ENCODE data around the gene CHIT1.
"Not testable (repeated sequence)": the region's sequence is repeated elsewhere in the genome, so short reads cannot be mapped to it uniquely, and the experiment has no call there.

CHIT1 gene

GRCh38 chr1:203254782-203255181, 25.3 kb upstream of the CHIT1 start:
- H3K23ac ChIP-seq (ENCODE audit: low read depth, low read length, poor library complexity); H3K4me2 ChIP-seq (ENCODE audit: insufficient read depth, low read length, poor library complexity, severe bottlenecking); H3K9ac ChIP-seq (ENCODE audit: low read depth, low read length, poor library complexity); H2BK120ac ChIP-seq (ENCODE audit: low read depth, low read length); H3K79me1 ChIP-seq (ENCODE audit: low read depth, low read length); H3K14ac ChIP-seq (ENCODE audit: low read length); H3K4me1 ChIP-seq (ENCODE audit: control insufficient read depth in 2 of 2, insufficient read depth in 1 of 2, low read depth in 1 of 2, low read length in 2 of 2); H3K27ac ChIP-seq (replicated peaks; ENCODE audit: low read length); H3K36me3 ChIP-seq (replicated peaks in 1 of 2; ENCODE audit: control insufficient read depth in 2 of 2, insufficient read depth in 2 of 2, low read length in 2 of 2); H3K27me3 ChIP-seq (ENCODE audit: control insufficient read depth in 3 of 3, insufficient read depth in 3 of 3, low read depth in 1 of 3, low read length in 3 of 3); H3K18ac ChIP-seq (ENCODE audit: low read length); H2BK5ac ChIP-seq (ENCODE audit: low read length); H2BK15ac ChIP-seq (ENCODE audit: low read length); H4K8ac ChIP-seq (ENCODE audit: low read depth, low read length); H3K4me3 ChIP-seq (ENCODE audit: low read length in 2 of 2); H3K9me3 ChIP-seq (replicated peaks in 1 of 2; ENCODE audit: control insufficient read depth in 2 of 2, insufficient read depth in 1 of 2, low read depth in 1 of 2, low read length in 2 of 2); H2BK12ac ChIP-seq (ENCODE audit: low read length); DNase-seq (ENCODE audit: low spot score); H4K91ac ChIP-seq (ENCODE audit: low read depth, low read length, poor library complexity); H2AFZ ChIP-seq (ENCODE audit: low read length); H3K4ac ChIP-seq (ENCODE audit: low read length); H2AK5ac ChIP-seq (ENCODE audit: low read depth, low read length): not testable (repeated sequence)

- no peak overlapping the region for H3K4ac ChIP-seq (ENCODE audit: low read length)
- H3K9ac ChIP-seq (ENCODE audit: low read depth, low read length, poor library complexity), result no peak overlapping the region
- H2BK5ac ChIP-seq (ENCODE audit: low read length), result no peak overlapping the region
- H2BK15ac ChIP-seq (ENCODE audit: low read length), result no peak overlapping the region
- H3K36me3 ChIP-seq (replicated peaks in 1 of 2; ENCODE audit: control insufficient read depth in 2 of 2, insufficient read depth in 2 of 2, low read length in 2 of 2), result no peaks in the 10 kb centered on the region
- H3K4me2 ChIP-seq (ENCODE audit: insufficient read depth, low read length, poor library complexity, severe bottlenecking), result no peak overlapping the region
- no peak overlapping the region for H3K18ac ChIP-seq (ENCODE audit: low read length)
- H3K9me3 ChIP-seq (replicated peaks in 1 of 2; ENCODE audit: control insufficient read depth in 2 of 2, insufficient read depth in 1 of 2, low read depth in 1 of 2, low read length in 2 of 2), result peaks cover 0 to 2% of the 10 kb centered on the region in 2 donors
- no peaks in the 10 kb centered on the region for H3K79me1 ChIP-seq (ENCODE audit: low read depth, low read length)
- H3K4me1 ChIP-seq (ENCODE audit: control insufficient read depth in 2 of 2, insufficient read depth in 1 of 2, low read depth in 1 of 2, low read length in 2 of 2), result no peaks in the 10 kb centered on the region
- H2AK5ac ChIP-seq (ENCODE audit: low read depth, low read length), result no peak overlapping the region
- H3K27ac ChIP-seq (replicated peaks; ENCODE audit: low read length), result no peak overlapping the region
- WGBS, 2 donors (ENCODE audit: extremely low coverage in 2 of 2, insufficient read length in 2 of 2, insufficient replicate concordance in 1 of 2), result no CpG with 5 or more reads among the region's 3 CpGs
- H2BK120ac ChIP-seq (ENCODE audit: low read depth, low read length), result no peak overlapping the region
- H4K91ac ChIP-seq (ENCODE audit: low read depth, low read length, poor library complexity), result no peak overlapping the region
- H3K4me3 ChIP-seq (ENCODE audit: low read length in 2 of 2), result no peak overlapping the region
- no peaks in the 10 kb centered on the region for H3K27me3 ChIP-seq (ENCODE audit: control insufficient read depth in 3 of 3, insufficient read depth in 3 of 3, low read depth in 1 of 3, low read length in 3 of 3)
- no peak overlapping the region for H2AFZ ChIP-seq (ENCODE audit: low read length)
- H3K23ac ChIP-seq (ENCODE audit: low read depth, low read length, poor library complexity), result no peak overlapping the region
- H4K8ac ChIP-seq (ENCODE audit: low read depth, low read length), result no peak overlapping the region
- H2BK12ac ChIP-seq (ENCODE audit: low read length), result no peak overlapping the region
- H3K14ac ChIP-seq (ENCODE audit: low read length), result no peak overlapping the region
- no peak for DNase-seq (ENCODE audit: low spot score)
Measured at GRCh38 chr1:203252678-203253077, 23.2 kb upstream of the CHIT1 start.

GRCh38 chr1:203251466-203251865, 22.0 kb upstream of the CHIT1 start:
- WGBS, 2 donors (ENCODE audit: extremely low coverage in 2 of 2, insufficient read length in 2 of 2, insufficient replicate concordance in 1 of 2), result no CpG with 5 or more reads among the region's 2 CpGs
- no peak overlapping the region for H4K91ac ChIP-seq (ENCODE audit: low read depth, low read length, poor library complexity)
- H3K14ac ChIP-seq (ENCODE audit: low read length), result no peak overlapping the region
- no peak for DNase-seq (ENCODE audit: low spot score)
- no peak overlapping the region for H2AK5ac ChIP-seq (ENCODE audit: low read depth, low read length)
- no peaks in the 10 kb centered on the region for H3K79me1 ChIP-seq (ENCODE audit: low read depth, low read length)
- no peak overlapping the region for H4K8ac ChIP-seq (ENCODE audit: low read depth, low read length)
- H3K27ac ChIP-seq (replicated peaks; ENCODE audit: low read length), result no peak overlapping the region
- no peak overlapping the region for H3K4me2 ChIP-seq (ENCODE audit: insufficient read depth, low read length, poor library complexity, severe bottlenecking)
- no peaks in the 10 kb centered on the region for H3K4me1 ChIP-seq (ENCODE audit: control insufficient read depth in 2 of 2, insufficient read depth in 1 of 2, low read depth in 1 of 2, low read length in 2 of 2)
- H3K4ac ChIP-seq (ENCODE audit: low read length), result no peak overlapping the region
- H2BK15ac ChIP-seq (ENCODE audit: low read length), result no peak overlapping the region
- no peak overlapping the region for H3K18ac ChIP-seq (ENCODE audit: low read length)
- no peak overlapping the region for H3K23ac ChIP-seq (ENCODE audit: low read depth, low read length, poor library complexity)
- H2BK5ac ChIP-seq (ENCODE audit: low read length), result no peak overlapping the region
- peaks cover 0 to 2% of the 10 kb centered on the region in 2 donors for H3K9me3 ChIP-seq (replicated peaks in 1 of 2; ENCODE audit: control insufficient read depth in 2 of 2, insufficient read depth in 1 of 2, low read depth in 1 of 2, low read length in 2 of 2)
- no peaks in the 10 kb centered on the region for H3K27me3 ChIP-seq (ENCODE audit: control insufficient read depth in 3 of 3, insufficient read depth in 3 of 3, low read depth in 1 of 3, low read length in 3 of 3)
- H2BK12ac ChIP-seq (ENCODE audit: low read length), result no peak overlapping the region
- H2BK120ac ChIP-seq (ENCODE audit: low read depth, low read length), result no peak overlapping the region
- no peak overlapping the region for H3K9ac ChIP-seq (ENCODE audit: low read depth, low read length, poor library complexity)
- H2AFZ ChIP-seq (ENCODE audit: low read length), result no peak overlapping the region
- no peaks in the 10 kb centered on the region for H3K36me3 ChIP-seq (replicated peaks in 1 of 2; ENCODE audit: control insufficient read depth in 2 of 2, insufficient read depth in 2 of 2, low read length in 2 of 2)
- H3K4me3 ChIP-seq (ENCODE audit: low read length in 2 of 2), result no peak overlapping the region

- H2BK120ac ChIP-seq (ENCODE audit: low read depth, low read length), result no peak overlapping the region
- H3K4ac ChIP-seq (ENCODE audit: low read length), result no peak overlapping the region
- H2BK15ac ChIP-seq (ENCODE audit: low read length), result no peak overlapping the region
- H3K4me1 ChIP-seq (ENCODE audit: control insufficient read depth in 2 of 2, insufficient read depth in 1 of 2, low read depth in 1 of 2, low read length in 2 of 2), result no peaks in the 10 kb centered on the region
- no peak overlapping the region for H4K91ac ChIP-seq (ENCODE audit: low read depth, low read length, poor library complexity)
- no peaks in the 10 kb centered on the region for H3K27me3 ChIP-seq (ENCODE audit: control insufficient read depth in 3 of 3, insufficient read depth in 3 of 3, low read depth in 1 of 3, low read length in 3 of 3)
- no peak overlapping the region for H3K27ac ChIP-seq (replicated peaks; ENCODE audit: low read length)
- no peak overlapping the region for H2AK5ac ChIP-seq (ENCODE audit: low read depth, low read length)
- DNase-seq (ENCODE audit: low spot score), result no peak
- no CpG with 5 or more reads among the region's 2 CpGs for WGBS, 2 donors (ENCODE audit: extremely low coverage in 2 of 2, insufficient read length in 2 of 2, insufficient replicate concordance in 1 of 2)
- no peak overlapping the region for H2AFZ ChIP-seq (ENCODE audit: low read length)
- H3K9me3 ChIP-seq (replicated peaks in 1 of 2; ENCODE audit: control insufficient read depth in 2 of 2, insufficient read depth in 1 of 2, low read depth in 1 of 2, low read length in 2 of 2), result peaks cover 0 to 2% of the 10 kb centered on the region in 2 donors
- H3K79me1 ChIP-seq (ENCODE audit: low read depth, low read length), result no peaks in the 10 kb centered on the region
- H3K9ac ChIP-seq (ENCODE audit: low read depth, low read length, poor library complexity), result no peak overlapping the region
- no peak overlapping the region for H2BK5ac ChIP-seq (ENCODE audit: low read length)
- no peak overlapping the region for H3K18ac ChIP-seq (ENCODE audit: low read length)
- H3K4me3 ChIP-seq (ENCODE audit: low read length in 2 of 2), result no peak overlapping the region
- H3K4me2 ChIP-seq (ENCODE audit: insufficient read depth, low read length, poor library complexity, severe bottlenecking), result no peak overlapping the region
- no peak overlapping the region for H3K14ac ChIP-seq (ENCODE audit: low read length)
- no peaks in the 10 kb centered on the region for H3K36me3 ChIP-seq (replicated peaks in 1 of 2; ENCODE audit: control insufficient read depth in 2 of 2, insufficient read depth in 2 of 2, low read length in 2 of 2)
- no peak overlapping the region for H2BK12ac ChIP-seq (ENCODE audit: low read length)
- no peak overlapping the region for H4K8ac ChIP-seq (ENCODE audit: low read depth, low read length)
- no peak overlapping the region for H3K23ac ChIP-seq (ENCODE audit: low read depth, low read length, poor library complexity)
Measured at GRCh38 chr1:203250911-203251310, 21.4 kb upstream of the CHIT1 start.

All from neuronal stem cell (in vitro differentiated cells).